NK-92 (cell line): ENCODE measurements around the gene ZNF783.
"Not testable (repeated sequence)": the region's sequence is repeated elsewhere in the genome, so short reads cannot be mapped to it uniquely, and the experiment has no call there.

Experiments used
- DNase-seq: peaks from one replicate; lab custom pipeline; 2025; ENCODE audit not compliant: unreplicated experiment; lab: John Stamatoyannopoulos, UW

Gene ZNF783

DNA sequence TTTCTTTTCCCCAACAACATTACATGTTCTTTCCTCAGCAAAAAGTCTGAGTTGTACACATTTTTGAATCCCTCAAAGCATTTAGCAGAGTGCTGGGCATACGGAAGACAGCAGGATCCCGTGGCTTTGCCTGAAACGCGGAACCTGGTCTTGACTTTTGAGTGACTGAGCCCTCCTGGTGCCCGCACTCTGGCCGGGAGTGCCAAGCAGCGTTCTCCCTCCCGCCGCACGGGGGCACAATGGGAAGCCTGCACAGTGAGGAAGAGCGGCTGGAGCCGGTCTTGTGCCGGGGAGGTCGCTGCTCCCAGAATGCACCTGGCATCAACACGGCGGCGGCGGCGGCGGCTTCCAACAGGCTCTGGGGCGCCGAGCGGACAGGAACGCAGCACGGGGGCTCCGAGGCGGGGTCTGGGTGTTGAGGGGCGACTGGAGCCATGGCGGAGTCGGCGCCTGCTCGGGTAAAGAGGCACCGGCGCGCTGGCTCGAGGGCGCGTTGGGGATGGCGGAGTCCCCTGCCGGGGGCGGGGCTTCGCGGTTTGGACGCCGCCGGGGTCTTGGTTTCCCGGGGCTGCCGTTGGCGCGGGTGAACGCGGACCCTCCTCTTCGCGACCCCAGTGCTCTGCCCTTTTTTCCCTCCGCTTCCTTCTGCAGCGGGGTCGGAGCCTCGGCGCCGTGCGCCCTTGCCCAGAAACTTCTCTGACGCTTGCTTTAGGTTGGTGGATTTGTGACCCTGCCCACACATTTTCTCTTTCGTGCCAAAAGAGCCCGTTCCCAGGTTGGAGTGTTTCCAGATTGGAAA is 22.5 kb upstream of the ZNF783 start, which contains the start of gene ZNF212:
ZNF212 (plus strand) TSS at position 307 of the 799 bp plus-strand sequence; CDS start at position 435, 128 bp downstream.
- DNase-seq = peak; percentile 48

DNA sequence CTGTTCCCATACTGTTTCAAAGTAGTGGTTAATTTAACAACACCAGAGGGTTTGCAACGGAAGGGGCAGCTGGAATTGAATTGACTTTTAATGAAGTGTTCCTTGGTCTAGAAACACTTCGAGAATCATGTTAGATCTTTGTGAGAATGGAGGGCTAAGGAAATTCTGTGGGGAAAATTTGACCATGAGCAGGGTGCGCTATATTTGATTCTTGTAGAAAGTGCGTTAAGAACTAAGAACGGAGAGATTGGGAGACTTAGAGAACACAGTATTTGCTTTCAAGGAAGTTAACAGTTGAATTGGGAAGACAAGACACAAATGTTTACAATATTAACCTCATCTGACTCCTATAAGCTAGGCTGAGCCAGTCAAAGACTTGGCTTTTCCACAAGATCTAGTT is 21.4 kb upstream of the ZNF783 start:
- no peak for DNase-seq

DNA sequence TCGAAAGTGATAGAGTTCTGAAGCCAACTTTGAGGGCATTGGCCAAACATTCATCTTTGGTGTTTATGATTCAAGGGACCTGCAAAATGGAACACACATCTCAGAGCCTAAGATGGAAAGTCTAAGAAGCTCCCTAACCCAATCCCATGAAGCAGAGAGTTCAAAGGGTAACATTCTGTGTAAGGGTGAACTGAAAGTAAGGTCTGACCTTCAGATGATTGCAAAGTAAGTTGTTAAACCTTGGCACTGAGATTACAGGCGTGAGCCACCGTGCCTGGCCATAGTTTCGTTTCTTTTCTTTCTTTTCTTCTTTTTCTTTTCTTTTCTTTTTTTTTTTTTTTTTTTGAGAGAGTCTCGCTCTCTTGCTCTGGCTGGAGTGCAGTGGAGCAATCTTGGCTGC is 20.3 kb upstream of the ZNF783 start:
- no peak for DNase-seq

DNA sequence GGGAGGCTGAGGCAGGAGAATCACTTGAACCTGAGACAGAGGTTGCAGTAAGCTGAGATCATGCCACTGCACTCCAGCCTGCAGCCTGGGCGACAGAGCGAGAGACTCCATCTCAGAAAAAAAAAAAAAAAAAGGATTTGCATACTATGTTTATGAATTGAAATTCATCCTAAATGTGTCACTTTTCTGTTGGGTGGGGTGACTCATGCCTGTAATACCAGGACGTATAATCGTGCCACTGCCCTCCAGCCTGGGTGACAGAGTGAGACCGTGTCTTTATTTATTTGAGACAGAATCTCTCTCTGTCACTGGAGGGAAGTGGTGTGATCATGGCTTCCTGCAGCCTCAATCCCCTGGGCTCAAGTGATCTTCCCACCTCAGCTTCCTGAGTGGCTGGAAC is 16.8 kb upstream of the ZNF783 start:
- no peak for DNase-seq

DNA sequence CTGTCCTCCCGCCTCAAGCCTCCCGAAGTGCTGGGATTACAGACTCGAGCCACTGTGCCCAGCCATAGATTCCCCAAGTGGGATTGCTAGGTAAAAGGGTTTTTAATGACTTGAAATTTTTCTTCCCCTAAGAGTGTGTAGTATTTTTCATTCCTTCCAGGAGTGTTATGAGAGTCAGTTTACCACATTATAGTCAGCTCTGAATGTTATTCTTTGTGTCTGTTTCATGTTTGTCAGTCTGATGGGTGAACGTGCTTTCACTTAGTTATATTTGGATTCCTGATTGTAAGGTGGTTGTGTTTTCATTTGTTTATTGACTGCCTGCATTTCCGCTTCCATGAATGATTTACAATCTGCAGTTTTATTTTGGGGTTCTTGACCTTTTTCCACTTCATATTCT is 16.3 kb upstream of the ZNF783 start:
- no peak for DNase-seq

DNA sequence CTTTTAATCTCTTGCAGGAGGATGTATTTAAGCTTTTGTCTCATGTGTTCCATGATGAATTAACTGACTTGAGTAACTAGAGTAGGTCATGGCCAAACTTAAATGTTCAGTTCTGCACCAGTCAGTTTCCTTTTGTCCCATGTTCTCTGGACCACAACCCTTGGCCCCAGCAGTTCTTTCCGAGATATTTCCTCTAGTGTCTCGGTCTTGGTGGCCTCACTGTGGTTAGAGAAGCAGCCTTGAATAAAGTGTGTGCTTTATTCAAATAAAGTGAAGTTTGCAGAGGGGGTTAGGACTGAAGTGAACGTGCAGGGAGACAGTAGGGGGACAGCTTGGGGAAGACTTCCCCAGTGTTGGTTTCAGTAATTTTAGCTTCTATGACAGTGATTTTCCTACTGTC is 13.2 kb upstream of the ZNF783 start:
- no peak for DNase-seq

DNA sequence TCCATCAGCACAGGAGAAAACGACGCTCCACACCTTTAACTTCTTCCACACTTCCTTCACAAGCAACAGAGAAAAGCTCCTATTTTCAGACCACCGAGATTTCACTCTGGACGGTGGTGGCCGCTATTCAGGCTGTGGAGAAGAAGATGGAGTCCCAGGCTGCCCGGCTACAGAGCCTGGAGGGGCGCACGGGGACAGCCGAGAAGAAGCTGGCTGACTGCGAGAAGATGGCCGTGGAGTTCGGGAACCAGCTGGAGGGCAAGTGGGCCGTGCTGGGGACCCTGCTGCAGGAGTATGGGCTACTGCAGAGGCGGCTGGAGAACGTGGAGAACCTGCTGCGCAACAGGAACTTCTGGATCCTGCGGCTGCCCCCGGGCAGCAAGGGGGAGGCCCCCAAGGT is 11.8 kb upstream of the ZNF783 start:
- not testable (repeated sequence) for DNase-seq

DNA sequence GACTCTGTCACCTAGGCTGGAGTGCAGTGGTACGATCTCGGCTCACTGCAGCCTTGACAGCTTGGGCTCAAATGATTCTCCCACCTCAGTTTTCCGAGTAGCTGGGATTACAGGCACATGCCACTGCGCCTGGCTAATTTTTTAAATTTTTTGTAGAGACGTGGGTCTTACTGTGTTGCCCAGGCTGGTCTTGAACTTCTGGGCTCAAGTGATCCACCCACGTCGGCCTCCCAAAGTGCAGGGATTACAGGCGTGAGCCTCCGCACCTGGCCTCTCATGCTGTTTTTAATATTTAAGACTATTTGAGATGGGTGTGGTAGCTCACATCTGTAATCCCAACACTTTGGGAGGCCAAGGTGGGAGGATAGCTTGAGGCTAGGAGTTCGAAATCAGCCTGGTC is 10.5 kb upstream of the ZNF783 start:
- not testable (repeated sequence) for DNase-seq

DNA sequence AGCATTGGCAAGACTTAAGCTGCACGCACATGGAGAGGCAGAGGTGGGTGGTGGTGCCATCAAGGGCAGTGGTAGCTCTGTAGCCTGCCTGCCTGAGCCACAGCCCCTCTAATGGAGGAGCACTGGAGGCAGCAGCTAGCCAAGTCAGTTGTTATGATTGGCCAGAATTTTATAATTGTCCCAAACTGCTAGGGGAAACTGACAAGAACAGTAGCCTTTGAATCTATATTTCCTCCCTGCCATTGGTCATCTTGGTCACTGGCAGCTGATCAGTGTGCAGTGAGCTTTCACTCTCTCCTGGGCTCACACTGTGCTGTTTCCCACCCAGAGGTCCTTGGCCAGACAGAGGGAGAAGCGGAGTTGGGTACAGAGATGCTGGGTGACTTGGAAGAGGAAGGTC is 9.6 kb upstream of the ZNF783 start:
- no peak for DNase-seq

DNA sequence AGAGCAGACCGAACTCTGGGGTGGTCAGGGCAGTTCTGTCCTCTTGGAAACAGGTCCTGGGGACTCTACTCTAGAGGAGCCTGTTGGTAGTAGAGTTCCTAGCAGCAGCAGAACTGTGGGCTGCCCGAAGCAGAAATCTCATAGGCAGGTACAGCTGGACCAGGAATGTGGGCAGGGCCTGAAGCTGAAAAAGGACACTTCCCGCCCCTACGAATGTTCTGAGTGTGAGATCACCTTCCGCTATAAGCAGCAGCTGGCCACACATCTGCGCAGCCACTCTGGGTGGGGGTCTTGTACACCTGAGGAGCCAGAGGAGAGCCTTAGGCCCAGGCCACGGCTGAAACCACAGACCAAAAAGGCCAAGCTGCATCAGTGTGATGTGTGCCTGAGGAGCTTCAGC is 8.3 kb upstream of the ZNF783 start:
- DNase-seq = no peak

DNA sequence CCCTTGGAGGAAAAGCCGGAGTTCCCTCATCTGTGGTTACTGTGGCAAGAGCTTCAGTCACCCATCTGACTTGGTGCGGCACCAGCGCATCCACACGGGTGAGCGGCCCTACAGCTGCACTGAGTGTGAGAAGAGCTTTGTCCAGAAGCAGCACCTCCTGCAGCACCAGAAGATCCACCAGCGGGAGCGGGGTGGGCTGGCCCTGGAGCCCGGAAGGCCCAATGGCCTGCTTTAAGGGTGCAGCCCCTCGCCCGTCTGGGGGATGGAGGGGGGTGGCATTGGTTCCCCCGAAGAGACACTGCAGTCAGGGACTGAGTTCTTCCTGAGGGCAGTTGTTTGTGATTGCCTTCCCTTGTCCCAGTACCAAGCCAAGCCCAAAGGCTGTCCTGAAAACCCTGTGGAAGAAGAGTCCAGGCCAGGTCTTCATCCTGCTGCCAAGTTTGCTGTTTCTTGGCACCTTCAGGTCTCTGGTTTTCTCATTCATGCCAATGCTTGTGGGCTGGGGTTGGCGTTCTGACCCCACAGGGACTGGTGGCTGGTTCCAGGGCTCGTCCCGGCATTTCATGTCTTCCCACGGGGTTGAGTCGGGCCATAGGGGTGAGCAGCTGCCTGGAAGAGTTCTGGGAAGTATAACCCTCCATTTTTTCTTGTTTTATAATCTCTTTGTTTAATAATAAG is 7.7 kb upstream of the ZNF783 start:
- DNase-seq = no peak

DNA sequence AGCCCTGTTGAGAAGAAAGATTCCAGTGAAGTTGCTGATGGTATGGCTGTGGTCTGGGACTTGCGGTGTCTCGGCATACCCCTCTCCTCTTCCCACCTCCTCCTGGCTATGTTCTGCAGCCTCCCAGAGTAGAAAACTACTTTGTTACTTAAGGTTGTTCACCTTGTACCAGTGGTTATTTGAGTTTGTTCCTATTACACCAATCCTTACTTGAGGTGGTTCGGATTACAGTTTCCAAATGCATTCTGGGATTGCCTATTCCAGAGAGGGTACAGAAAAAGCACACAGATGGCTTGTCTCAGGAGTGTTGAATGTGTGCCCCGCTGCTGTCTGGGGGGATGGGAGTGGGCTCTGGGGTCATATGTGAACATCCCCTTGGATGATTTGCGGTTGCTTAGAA is 6.8 kb upstream of the ZNF783 start:
- DNase-seq = no peak

DNA sequence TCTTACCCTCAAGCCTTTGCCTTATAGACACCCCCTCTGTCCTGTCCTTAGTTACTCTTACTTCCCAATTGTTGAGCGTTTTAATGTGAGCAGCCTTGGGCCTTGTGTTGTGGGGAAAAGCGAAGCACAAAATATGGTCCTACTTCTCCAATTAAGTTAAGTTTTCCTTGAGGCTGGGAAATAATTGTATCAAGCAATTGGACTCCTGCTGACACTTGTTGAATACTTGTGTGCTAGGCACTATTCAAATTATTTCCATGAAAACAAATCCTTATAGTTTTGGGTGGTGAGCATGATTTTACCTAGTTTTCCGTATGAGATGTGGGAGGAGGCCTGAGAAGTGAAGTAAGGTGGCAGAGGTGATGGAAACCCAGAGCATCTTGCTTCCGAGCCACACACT is 5.4 kb upstream of the ZNF783 start:
- DNase-seq = no peak

DNA sequence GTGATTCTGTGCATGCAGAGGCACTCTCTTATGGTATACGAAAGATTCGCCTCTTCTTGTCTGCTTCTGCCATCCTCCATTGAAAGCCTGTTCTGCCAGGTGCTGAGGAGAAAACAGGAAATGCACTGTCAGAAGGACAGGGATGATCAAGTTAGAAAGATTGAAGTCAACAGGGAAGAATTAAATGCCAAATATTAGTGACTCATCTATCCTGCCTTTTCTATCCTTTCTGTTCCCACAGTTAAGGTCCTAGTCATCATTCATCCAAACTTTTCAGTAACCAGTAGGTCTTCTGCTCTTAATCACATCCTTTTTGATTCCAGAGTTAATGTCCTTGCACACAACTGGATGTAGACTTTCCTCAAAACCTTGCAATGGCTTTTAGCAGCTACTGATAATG is 4.8 kb upstream of the ZNF783 start:
- DNase-seq = no peak

DNA sequence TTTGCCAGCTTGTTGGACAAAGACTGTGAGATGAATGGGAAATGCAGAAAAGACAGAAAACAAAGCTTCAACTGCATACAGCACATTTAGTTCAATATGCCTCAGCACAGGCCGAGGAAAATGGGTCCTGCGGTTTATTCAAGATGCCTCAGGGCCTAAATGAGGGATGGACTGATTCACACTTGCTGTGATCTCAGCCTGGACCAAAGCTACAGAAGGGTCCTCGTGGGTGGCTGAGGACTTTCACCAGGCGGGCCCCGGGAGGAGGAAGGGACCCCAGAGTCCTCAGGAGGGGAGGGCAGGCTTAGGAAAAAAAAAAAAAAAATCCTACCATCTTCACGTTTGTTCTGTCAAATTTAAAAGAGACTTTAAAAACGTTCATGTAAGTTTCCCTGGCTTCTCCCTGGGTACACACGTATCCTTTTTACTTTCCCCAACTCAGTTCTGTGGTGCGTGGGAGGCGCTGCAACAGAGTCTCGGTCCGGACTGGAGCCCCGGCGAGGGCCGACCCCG is 624 bp upstream of the ZNF783 start:
- DNase-seq = no peak

DNA sequence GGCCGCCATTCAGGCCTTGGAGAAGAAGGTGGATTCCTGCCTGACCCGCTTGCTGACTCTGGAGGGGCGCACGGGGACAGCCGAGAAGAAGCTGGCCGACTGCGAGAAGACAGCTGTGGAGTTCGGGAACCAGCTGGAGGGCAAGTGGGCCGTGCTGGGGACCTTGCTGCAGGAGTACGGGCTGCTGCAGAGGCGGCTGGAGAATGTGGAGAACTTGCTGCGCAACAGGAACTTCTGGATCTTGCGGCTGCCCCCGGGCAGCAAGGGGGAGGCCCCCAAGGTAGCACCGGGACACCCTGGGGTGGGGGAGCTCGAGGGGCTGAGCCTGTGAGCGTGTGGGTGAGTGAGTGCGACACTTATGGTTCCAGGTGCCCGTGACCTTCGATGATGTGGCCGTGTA is 4.5 kb downstream of the ZNF783 start:
- DNase-seq = no peak

DNA sequence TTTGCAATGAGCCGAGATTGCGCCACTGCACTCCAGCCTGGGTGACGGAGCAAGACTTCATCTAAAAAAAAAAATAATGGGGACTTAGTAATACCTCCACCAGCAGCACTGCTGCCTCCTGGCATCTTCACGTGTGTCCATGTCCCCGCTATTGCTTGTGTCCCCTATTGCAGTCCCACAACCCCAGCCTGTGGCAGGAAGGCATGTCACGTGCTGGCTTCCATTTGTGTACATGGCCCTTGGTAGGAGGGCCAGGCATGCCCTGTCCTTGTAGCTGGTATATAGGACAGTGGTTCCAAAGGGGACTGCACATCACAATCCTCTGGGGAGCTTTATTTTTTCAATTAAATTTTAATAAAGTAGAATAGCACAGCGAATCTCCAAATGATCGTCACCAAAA is 5.7 kb downstream of the ZNF783 start:
- DNase-seq = no peak

DNA sequence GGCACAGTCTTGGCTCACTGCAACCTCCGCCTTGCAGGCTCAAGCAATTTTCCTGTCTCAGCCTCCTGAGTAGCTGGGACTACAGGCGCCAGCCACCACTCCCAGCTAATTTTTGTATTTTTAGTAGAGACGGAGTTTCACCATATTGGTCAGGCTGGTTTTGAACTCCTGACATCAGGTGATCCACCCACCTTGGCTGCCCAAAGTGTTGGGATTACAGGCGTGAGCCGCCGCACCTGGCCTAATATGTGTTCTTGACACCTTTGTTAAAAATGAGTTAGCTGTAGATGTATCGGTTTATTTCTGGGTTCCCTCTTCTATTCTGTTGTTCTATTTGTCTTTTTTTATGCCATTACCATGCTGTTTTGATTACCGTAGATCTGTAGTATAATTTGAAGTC is 12.4 kb downstream of the ZNF783 start:
- DNase-seq = not testable (repeated sequence)

DNA sequence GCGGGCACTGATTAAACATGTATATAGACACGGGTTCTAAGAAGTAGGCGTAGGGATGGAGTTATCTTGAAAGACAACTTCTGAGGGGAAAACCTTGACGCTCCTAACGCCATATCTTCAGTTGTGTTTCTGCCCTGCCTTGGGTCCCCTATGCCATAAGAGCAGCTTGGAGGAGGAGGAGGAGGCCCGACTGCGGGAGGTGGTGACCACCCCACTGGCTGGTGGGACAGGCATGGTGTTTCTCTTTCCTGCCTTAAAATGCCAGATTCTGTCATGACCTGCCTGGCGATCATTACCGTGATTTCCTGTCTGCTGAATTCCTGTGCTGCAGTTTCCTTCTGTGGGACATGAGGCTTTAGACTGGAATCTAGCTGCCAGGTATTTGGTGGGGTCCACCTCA is 15.9 kb downstream of the ZNF783 start:
- no peak for DNase-seq

DNA sequence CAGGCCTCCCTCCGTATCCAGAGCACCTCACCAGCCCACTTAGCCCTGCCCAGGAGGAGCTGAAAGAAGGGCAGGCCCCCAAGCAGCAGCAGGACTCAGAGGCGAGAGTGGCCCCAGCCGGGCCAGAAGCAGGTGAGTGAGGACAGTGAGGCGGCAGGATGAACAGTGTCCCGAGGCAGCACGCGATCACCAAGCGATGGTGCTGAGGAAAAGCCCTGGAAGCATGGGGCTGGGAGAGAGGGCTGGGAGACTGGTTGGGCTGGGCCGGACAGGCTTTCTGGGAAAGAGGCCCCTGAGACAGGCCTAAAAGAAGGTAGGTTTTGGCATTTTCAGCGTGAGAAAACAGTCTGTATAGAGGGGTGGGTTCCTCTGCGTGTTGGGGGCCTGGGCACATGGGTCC is 16.4 kb downstream of the ZNF783 start:
- DNase-seq = no peak

DNA sequence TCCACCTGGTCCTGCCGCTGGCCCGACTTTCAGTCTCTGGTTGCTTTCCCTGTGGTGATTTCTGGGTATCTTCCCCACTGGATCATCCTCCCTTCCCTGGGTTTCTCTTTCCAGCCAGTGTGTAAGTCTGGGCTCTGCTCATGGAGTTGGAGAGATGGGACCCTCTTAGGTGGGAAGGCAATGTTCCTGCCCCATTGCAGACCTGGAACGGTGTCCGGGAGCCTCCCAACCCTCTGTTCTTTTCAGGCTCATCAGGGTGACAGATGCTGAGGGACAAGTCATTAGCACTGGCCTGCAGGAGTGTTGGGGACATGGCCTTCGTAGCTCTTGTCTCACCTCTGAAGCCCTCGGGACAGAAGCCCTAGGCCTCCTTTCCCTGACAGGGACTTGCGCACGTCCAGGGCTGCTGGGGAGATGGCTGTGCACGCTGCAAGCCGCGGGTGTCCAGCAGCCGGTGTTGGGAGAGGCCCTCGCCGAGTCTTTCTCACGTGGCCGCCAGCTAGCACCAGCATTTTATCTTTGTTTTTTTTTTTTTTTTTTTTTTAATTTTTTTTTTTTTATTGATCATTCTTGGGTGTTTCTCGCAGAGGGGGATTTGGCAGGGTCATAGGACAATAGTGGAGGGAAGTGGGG is 17.2 kb downstream of the ZNF783 start:
- DNase-seq = no peak

DNA sequence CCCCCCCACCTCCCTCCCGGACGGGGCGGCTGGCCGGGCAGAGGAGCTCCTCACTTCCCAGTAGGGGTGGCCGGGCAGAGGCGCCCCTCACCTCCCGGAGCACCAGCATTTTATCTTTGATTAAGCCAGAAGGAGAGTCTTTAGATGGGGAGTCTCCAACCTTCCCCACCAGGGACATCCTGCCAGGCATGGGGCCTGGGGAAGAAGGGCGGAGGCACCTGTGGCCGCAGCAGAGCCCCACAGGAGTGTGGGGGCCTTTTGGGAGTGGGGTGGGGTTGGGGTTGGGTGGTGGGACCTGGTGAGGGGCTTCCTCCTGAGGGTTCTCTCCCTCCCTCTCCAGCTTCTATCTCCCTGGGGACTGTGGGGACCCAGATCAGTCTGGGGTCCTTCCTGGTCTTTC is 18.2 kb downstream of the ZNF783 start:
- DNase-seq = no peak
